ENCODE measurements around the gene DDB1.

Gene DDB1

DNA sequence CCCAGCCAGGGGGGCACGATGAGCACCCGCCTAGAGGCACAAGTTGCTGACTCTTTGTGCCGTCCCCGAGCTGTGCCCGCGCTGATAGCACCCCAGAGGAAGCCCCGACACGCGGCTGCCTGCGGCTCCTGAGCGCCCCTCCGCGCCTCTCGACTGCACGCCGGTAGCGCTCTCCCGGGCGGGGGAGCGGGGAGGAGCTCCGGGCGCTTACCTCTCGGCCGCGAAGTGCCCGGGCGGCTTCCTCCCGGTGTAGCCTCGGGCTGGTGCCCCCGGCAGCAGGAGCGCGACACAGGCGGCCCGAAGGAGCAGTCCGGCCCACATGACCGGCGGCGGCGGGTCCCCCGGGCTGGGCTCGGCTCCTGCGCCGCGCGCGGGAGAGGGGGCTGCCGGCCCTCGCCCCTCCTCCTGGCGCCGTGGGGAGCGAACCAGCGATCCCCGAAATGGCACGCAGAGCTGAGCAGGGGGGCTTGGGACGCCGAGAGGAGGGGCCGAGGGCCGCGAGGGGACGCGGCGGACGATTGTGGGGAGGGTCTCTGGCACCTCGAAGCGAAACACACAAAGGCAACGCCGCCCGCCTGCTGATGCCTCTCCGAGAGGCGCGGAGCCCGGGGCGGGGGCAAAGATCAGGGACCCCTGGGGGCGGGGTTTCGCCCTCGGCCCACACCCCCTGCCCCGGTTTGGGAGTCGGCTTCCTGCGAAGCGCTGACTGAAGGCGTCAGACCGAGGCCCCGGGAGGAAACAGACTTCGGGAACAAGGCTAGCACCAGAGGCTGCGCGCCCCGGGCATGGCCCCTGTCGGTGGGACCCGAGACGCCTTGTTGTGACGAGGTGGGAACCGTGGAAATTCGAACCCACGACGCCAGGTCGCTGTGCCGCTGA lies 37.9 kb downstream of the DDB1 start, which contains the start of gene VWCE:
TSS of gene VWCE (minus strand) at position 600 of the 879 bp plus-strand sequence. CDS start at position 321, 279 bp downstream.
- ATAC-seq (peak; percentile 77), DNase-seq (peak; percentile 82)

DNA sequence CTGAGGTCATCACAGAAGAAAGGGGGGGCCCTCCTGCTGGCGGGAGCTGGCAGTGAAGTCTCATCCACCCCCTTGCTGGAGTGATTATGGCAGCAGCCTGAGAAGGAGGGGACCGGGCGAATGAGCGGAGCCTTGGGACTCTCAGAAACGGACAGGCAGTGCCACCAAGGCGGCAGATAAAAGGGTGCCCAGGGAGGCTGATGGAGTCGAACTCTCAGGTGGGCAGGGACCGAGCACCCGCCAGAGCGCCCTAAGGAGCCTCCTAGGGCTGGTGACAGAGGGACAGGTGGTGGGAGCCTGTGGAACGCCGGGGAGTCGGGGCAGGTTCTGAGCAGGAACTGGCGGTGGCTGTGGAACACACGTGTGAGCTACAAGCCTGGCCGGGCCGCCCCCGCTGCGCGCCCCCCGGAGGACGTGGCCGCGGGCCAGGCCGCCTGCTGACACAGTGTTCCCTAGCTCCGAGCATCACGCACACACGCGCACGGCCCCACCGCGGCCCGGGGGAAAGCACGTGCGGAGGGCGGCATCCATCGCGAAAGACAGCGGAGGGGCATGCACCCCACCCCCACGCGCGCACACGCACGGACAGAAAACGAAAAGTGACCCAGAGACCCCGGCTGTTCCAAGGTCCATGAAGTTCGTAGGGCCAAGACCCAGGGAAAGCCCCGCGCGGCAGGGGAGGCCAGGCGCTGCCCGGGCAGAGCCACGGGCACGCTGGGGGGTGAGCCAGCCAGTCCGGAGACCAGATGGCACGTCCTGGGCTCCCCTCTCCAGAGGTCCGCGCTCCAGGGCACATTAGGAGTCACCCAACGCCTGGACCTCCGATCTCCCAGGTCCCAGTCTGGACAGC lies 38.8 kb downstream of the DDB1 start:
- ATAC-seq (peak; percentile 62), DNase-seq (peak; percentile 76)

DNA sequence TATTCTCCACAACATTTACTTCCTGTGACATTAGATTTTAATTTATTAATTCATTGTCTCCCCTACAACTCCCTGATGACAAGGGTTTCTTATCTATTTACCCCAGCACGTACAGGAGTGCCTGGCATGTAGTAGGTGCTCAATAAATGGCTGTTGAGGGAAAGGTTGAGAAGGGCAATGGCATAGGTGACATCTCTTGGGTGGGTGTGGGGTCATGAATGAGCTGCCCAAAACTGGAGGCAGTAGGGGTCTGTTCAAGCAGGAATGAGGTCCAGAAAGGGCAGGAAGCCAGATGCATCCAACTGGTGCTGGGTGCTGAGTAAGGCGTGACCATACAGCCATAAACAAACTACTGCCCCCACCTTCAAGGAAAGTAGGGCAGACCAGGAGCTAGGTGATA lies 40.5 kb downstream of the DDB1 start:
- no peak for DNase-seq

DNA sequence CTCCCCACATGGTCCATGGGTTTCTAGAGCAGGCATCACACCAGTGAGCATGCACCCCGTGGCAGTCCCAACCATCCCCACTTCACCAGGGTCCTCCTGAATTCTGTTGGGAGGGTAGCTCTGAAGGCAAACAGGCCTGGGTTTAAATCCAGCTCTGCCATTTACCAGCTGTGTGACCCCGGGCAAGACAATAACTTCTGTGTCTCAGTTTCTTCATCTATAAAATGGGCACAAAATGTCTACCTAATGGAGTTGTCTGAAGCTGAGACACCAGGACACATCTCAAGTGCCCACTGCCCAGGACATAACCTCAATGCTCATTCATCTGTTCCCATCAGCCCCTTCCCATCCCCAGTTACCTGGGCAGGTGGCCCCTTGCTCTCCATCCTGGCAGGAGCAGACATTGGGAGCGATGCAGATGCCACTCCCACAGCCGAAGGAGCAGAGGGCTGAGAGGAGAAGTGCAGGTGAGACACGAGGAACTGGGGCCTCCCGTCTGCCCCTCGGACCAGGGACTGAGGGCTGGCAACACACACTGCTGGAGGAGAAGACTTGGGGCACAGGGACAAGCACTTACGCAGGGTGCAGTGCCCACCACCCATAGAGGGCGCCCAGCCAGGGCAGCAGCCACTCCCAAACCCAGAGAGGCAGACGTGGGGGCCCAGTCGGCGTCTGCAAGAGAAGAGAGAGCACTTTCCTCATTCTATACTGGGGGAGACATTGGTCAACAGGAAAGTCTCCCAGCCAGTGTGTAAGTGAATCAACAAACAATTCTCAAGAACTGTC lies 41.8 kb downstream of the DDB1 start:
- peak; percentile 27 for DNase-seq

More for the DNA sequence above, 40.5 kb downstream of the DDB1 start:
- no peak for ATAC-seq

GRCh38 chr11:61287338-61287977 lies 45.4 kb downstream of the DDB1 start:
- no peak for ATAC-seq

More for the DNA sequence above, 41.8 kb downstream of the DDB1 start:
- no peak for ATAC-seq

GRCh38 chr11:61283613-61284012 lies 49.3 kb downstream of the DDB1 start:
- ATAC-seq (no peak), DNase-seq (no peak)

More at GRCh38 chr11:61287338-61287977, 45.4 kb downstream of the DDB1 start:
- no peak for DNase-seq

- DNase-seq (peak; percentile 69), ATAC-seq (peak; percentile 76)
These were observed 51.2 kb downstream of the DDB1 start for GRCh38 chr11:61281581-61282250.

GRCh38 chr11:61280883-61281580 lies 51.9 kb downstream of the DDB1 start:
- ATAC-seq (no peak), DNase-seq (no peak)

DNA sequence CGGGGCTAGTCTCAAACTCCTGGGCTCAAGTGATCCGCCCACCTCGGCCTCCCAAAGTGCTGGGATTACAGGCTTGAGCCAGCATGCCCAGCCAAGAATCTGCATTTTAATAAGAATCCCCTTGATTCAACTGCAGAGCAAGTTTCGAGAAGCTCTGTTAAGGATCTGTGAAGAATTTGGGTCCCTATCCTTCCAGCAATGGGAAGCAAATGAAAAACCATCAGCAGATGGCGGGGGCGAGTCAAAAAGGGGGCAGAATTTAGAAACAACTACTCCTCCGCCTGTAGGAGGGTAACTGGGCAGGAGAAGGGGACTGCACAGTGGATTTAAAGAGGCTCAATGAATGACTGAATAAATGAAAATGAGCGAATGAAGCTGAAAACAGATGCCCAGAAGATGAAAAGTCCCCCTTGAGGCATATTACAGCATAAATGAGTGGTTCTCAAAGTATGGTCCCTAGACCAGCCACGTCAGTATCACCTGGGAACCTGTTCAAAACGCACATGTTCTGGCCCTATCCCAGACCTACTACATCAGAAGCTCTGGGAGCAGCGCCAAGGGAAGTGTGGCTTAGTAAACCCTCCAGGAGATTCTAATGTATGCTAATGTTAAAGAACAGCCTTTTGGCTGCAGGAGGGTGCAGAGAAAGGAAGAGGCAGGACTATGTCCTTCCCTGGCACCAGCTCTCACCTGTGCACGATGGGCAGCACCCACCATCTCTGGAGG lies 52.8 kb downstream of the DDB1 start:
- DNase-seq (no peak), ATAC-seq (no peak)

DNA sequence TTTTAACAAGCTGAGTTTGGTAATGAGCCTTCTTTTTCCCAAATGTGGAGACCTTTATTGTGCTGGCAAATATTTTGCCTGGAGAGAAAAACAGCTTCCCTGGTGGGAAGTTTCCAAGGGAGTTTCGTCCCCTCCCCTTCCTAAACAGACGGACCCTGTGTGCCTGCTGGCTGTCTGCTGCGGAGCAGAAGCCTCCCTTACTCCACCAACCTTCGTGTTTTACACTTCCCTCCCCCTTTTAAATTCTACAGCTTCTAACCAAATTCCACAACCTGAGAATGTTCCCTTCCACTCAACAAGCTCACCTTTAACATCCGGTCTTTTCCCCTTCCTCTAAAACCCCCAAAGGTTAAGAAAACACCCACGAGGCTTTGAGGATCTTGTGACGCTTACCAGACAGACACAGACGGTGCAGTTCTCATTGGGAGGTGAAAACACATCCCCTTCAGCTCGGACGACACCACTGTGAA lies 54.9 kb downstream of the DDB1 start:
- no peak for ATAC-seq
- DNase-seq = no peak

- ATAC-seq = no peak
- DNase-seq = no peak
These were observed 55.5 kb downstream of the DDB1 start for GRCh38 chr11:61277186-61278000.

- DNase-seq = no peak
- no peak for ATAC-seq
These were observed 57.7 kb downstream of the DDB1 start for GRCh38 chr11:61275191-61275590.

- no peak for DNase-seq
- no peak for ATAC-seq
These were observed 58.8 kb downstream of the DDB1 start for GRCh38 chr11:61274084-61274483.

DNA sequence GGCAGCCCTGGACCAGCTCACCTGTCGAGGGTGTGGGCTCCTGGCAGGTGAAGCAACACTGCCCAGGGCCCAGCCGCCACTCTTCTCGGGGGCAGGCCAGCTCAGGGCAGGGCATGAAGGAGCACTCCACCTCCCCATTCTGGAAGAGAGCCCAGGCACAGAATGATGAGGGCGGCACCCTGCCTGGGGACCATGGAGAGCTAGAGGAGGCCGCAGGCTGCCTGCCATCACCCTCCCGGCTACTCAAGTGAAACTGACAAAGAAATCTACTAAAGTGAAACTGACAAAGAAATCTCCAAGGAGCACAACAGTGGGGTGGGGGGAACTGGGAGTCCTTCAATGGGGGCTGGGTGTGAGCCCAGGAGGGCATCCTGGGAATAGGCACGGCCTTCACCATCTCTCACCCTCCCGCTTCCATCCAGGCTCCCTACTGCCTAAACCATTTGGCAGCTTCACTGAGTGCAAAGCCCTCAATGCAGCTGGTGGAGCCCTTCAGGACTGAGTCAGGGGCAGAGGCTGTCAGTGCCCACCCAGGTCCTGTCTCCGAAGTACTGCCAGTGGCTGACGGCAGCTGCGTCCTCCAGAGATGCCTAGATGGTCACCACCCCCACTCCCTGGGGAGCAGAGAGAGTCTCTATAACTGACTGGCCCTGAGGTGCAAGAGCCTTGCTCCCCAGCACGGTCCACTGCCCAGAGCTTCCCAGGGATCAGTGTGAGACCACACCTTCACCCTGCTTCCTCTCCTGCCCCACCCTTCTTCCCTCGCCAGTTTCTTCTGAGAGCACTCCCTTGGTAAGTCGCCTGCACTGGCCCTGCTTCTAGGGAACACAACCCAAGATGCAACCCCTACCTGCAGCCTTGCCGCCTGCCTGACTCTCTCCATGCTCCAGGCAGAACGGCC lies 59.5 kb downstream of the DDB1 start:
- no peak for ATAC-seq
- no peak for DNase-seq

DNA sequence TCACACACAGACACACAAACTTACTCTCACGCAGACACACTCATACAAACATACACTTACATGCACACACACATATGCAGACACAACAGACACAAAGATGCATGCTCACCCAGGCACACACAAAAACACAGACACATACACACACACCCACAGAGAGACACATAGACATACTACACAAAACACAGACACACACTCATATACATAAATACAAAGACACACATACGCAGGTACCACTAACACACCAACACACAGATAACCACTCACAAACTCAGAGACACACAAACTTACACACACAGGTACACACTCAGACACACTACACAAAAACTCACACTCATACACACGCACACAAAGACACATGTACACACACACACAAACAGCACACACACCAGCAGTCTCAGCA lies 60.2 kb downstream of the DDB1 start:
- ATAC-seq (no peak), DNase-seq (no peak)

DNA sequence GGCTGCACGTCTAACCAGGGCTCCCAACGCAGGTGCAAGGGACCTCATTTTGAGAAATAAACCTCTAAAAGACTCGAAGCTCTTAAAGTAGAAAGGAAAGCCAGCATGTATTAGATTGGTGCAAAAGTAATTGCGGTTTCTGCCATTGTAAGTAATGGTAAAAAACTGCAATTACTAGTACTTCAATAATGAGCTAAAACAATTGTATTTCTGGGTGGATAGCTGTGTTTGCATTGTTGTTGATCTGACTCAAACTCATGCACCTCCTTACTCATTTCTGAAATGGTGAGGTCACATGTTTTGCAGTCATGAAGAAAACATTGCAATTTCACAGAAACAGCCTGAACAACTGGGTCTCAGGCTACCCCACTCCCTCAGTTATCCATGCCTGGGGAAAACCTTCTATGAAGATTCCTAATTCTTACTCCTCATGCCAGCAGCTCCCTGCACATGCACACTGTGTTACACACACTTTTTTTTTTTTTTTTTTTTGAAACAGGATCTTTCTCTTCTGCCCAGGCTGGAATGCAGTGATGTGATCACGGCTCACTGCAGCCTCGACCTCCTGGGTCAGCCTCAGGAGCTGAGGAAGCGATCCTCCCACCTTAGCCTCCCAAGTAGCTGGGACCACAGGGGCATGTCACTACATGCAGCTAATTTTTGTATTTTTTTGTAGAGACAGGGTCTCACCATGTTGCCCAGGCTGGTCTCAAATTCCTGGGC lies 62.4 kb downstream of the DDB1 start:
- no peak for ATAC-seq
- no peak for DNase-seq

All from stimulated activated naive CD8-positive, alpha-beta T cell treated with anti-CD3 and anti-CD28 coated beads, Interleukin-15, Interleukin-2, amounts not matched to agents 100 U/mL and 50 U/mL, for 24 hours (primary cell).